ENCODE measurements around the gene PRPH2. TPM values are rescaled to one million over a fixed set of nuclear protein-coding genes. Genes with fewer than 3 reads are reported as not detected.

The PRPH2 gene
- polyA plus RNA-seq, 2 of the 4 experiments (the other 2 are of a cell fraction), result not detected

DNA sequence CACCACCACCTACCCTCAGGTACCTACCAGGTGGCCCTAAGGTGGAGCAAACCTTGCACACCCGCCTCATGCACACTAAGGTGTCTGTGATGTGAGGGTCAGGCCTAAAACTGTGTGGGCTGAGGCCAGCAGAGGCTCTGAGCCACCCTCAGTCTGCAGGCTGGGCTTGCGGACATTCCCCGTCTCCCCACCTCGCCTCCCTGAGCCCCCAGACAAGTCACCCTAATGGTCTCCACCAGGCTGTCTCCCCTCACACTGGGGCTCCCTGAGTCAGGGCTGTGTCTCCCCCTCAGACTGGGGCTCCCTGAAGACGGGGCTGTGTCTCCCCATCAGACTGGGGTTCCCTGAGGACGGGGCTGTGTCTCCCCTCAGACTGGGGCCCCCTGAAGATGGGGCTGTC is 12.5 kb downstream of the PRPH2 start:
- WGBS (ENCODE audit: missing lambda C conversion rate), result 72% methylated on average over 5 of the region's 6 CpGs
- H3K4me2 ChIP-seq, result no peak overlapping the region
- H3K27ac ChIP-seq, result no peak overlapping the region
- ATAC-seq (no peak), DNase-seq (ENCODE audit: low read depth in 1 of 2, low spot score in 1 of 2) (no peak), FAIRE-seq (no peak)
- no peaks in the 10 kb centered on the region; the same call in 2 of the 3 replicates for H3K4me1 ChIP-seq
- CTCF ChIA-PET, result interaction anchor here (1.7 kb wide), 1 partner anchor 16 kb away, joined by 5 read pairs; no protein-coding TSS in a partner anchor
- TF ChIP-seq TP53 (CRISPR knock-in tag; IDR thresholded peaks at IDR 0.05), result no peak
- TF ChIP-seq RARB (CRISPR knock-in tag; IDR thresholded peaks at IDR 0.05), result no peak
- H3K4me3 ChIP-seq, result no peak overlapping the region
- H3K9me3 ChIP-seq, result peaks cover 6% of the 10 kb centered on the region; the same call in 1 of the 3 replicates
- POLR2A ChIA-PET, result no interaction called here

DNA sequence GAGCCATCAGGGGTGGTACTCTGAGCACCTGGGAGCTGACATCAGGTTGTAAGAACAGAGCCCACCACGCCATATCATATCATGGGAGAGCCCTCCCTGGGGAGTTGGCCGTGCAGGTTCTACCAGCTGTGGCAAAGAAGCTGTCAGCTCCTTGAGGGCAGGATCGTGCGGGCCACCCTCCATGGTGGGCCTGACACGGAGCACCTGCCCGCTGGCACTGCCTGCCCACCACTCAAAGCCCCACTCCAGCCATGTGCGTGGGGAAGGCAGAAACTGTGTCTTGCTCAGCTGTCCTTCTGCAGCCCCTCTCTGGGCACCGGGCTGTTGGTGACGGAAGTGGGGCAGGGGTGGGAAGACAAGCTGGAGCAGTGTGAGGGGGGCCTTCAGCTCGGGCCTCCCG is 14.3 kb downstream of the PRPH2 start:
- ATAC-seq (no peak), FAIRE-seq (no peak), DNase-seq (ENCODE audit: low read depth in 1 of 2, low spot score in 1 of 2) (no peak)
- Histone ChIP-seq H3K9me3 (peaks cover 6% of the 10 kb centered on the region; the same call in 1 of the 3 replicates), H3K27ac (no peak overlapping the region), H3K4me2 (no peak overlapping the region), H3K4me1 (no peaks in the 10 kb centered on the region), H3K4me3 (no peak overlapping the region)
- 74% methylated on average over 11 of the region's 11 CpGs for WGBS (ENCODE audit: missing lambda C conversion rate)
- CTCF ChIA-PET, result interaction anchor here (0.5 to 1.3 kb wide), 3 partner anchors 19 to 148 kb away, joined by 3 to 5 read pairs (median 3); no protein-coding TSS in a partner anchor
- TF ChIP-seq MAFK (IDR thresholded peaks at IDR 0.05; ENCODE audit: partially characterized antibody), result no peak
- no peak for TF ChIP-seq JUN (IDR thresholded peaks at IDR 0.05)
- no peak for TF ChIP-seq CHD4 (IDR thresholded peaks at IDR 0.05; ENCODE audit: borderline replicate concordance)
- TF ChIP-seq, protein P1, sequence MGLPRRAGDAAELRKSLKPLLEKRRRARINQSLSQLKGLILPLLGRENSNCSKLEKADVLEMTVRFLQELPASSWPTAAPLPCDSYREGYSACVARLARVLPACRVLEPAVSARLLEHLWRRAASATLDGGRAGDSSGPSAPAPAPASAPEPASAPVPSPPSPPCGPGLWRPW (IDR thresholded peaks at IDR 0.05), result no peak
- POLR2A ChIA-PET, result no interaction called here

DNA sequence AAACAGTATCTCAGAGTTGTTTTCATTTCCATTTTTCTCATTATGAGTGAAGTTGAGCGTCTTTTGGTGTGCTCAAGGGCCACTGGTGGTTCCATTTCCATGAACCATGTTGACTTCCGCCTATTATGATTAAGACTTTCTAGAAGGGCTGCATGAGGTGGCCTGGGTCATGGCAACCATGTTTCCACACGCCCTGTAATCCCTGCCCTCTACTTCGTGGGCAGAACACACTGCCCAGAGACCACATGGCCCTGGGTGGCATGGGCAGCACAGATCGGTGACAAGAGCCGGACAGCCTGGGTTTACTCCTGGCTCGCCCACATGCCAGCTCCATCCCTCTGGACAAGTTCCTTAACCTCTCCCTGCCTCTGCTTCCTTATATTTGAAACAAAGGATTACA is 14.8 kb downstream of the PRPH2 start:
- ChIA-PET CTCF (interaction anchor here (0.5 to 1.3 kb wide), 3 partner anchors 19 to 147 kb away, joined by 3 to 5 read pairs (median 3); no protein-coding TSS in a partner anchor), POLR2A (no interaction called here)
- ATAC-seq (no peak), FAIRE-seq (no peak), DNase-seq (ENCODE audit: low read depth in 1 of 2, low spot score in 1 of 2) (no peak)
- Histone ChIP-seq H3K4me3 (no peak overlapping the region), H3K9me3 (peaks cover 6% of the 10 kb centered on the region; the same call in 1 of the 3 replicates), H3K27ac (no peak overlapping the region), H3K4me2 (no peak overlapping the region), H3K4me1 (no peaks in the 10 kb centered on the region)
- TF ChIP-seq HOXB5 (CRISPR knock-in tag; IDR thresholded peaks at IDR 0.05), result no peak
- TF ChIP-seq RNF2 (IDR thresholded peaks at IDR 0.05; ENCODE audit: borderline replicate concordance, low read depth), result no peak
- no peak for TF ChIP-seq HEYL (CRISPR knock-in tag; IDR thresholded peaks at IDR 0.05)
- TF ChIP-seq FOXS1 (CRISPR knock-in tag; IDR thresholded peaks at IDR 0.05), result no peak
- no peak for TF ChIP-seq KDM1A (IDR thresholded peaks at IDR 0.05; ENCODE audit: low read depth)
- TF ChIP-seq BHLHE40 (IDR thresholded peaks at IDR 0.05; ENCODE audit: low read depth, low read length), result no peak
- TF ChIP-seq PBX3 (IDR thresholded peaks at IDR 0.05), result no peak
- TF ChIP-seq POLR2A (IDR thresholded peaks at IDR 0.05; ENCODE audit: low read length), result no peak
- TF ChIP-seq HOXB13 (CRISPR knock-in tag; IDR thresholded peaks at IDR 0.05; ENCODE audit: low read depth), result no peak
- TF ChIP-seq REST (IDR thresholded peaks at IDR 0.05), result no peak
- TF ChIP-seq GATA3 (IDR thresholded peaks at IDR 0.05; ENCODE audit: borderline replicate concordance), result no peak
- no peak for TF ChIP-seq ATOH8 (CRISPR knock-in tag; IDR thresholded peaks at IDR 0.05; ENCODE audit: low read depth)
- TF ChIP-seq PHF8 (IDR thresholded peaks at IDR 0.05; ENCODE audit: borderline replicate concordance, low read depth), result no peak
- no peak for TF ChIP-seq TP53 (CRISPR knock-in tag; IDR thresholded peaks at IDR 0.05)
- WGBS (ENCODE audit: missing lambda C conversion rate), result 73% methylated on average over 7 of the region's 7 CpGs

Measured in A549 (cell line).